ENCODE data around the gene ABCC5.
"Not testable (repeated sequence)": the region's sequence is repeated elsewhere in the genome, so short reads cannot be mapped to it uniquely, and the experiment has no call there.

Gene ABCC5

GRCh38 chr3:183880121-183880520 lies 137.6 kb downstream of the ABCC5 start:
- Histone ChIP-seq H3K4me3 (ENCODE audit: insufficient read depth, low read depth, low read length) (no peak overlapping the region), H3K4me1 (ENCODE audit: control insufficient read depth, insufficient read depth, low read length) (peaks cover 4% of the 10 kb centered on the region), H3K9me3 (ENCODE audit: control insufficient read depth, low read length) (no peaks in the 10 kb centered on the region), H3K27me3 (ENCODE audit: control insufficient read depth, insufficient read depth, low read length, poor library complexity, severe bottlenecking) (no peaks in the 10 kb centered on the region), H3K36me3 (ENCODE audit: control insufficient read depth, insufficient read depth, low read length) (no peaks in the 10 kb centered on the region), H3K27ac (ENCODE audit: insufficient read depth, low read depth, low read length, poor library complexity, severe bottlenecking) (no peak overlapping the region)
- WGBS, 2 experiments = 90 to 95% methylated on average over 9 of the region's 9 CpGs

DNA sequence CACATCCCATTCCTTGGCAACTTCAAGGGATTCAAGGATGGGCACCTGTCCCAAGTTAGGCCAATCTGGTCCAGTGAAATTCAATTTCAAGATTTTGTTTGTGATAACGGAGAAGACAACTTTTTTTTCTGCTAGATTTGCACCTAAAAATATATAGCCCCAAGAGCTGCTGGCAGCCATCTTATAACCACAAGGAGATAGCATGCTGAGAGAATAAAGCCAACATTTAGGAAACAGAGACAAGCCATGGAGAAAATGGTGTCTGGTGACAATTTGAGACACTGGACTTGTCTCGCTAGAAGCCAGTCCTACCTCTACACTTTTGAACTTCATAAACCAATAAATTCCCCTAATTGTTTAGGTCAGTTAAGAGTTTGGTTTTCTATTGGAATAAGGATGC lies 138.4 kb downstream of the ABCC5 start:
- Histone ChIP-seq H3K4me3 (ENCODE audit: insufficient read depth, low read depth, low read length) (no peak overlapping the region), H3K36me3 (ENCODE audit: control insufficient read depth, insufficient read depth, low read length) (no peaks in the 10 kb centered on the region), H3K9me3 (ENCODE audit: control insufficient read depth, low read length) (no peaks in the 10 kb centered on the region), H3K4me1 (ENCODE audit: control insufficient read depth, insufficient read depth, low read length) (peaks cover 4% of the 10 kb centered on the region), H3K27me3 (ENCODE audit: control insufficient read depth, insufficient read depth, low read length, poor library complexity, severe bottlenecking) (no peaks in the 10 kb centered on the region), H3K27ac (ENCODE audit: insufficient read depth, low read depth, low read length, poor library complexity, severe bottlenecking) (no peak overlapping the region)
- 86 to 97% methylated on average over 2 of the region's 2 CpGs for WGBS, 2 experiments

GRCh38 chr3:183878071-183878470 lies 139.6 kb downstream of the ABCC5 start:
- H3K27ac ChIP-seq (ENCODE audit: insufficient read depth, low read depth, low read length, poor library complexity, severe bottlenecking) = no peak overlapping the region
- no peaks in the 10 kb centered on the region for H3K27me3 ChIP-seq (ENCODE audit: control insufficient read depth, insufficient read depth, low read length, poor library complexity, severe bottlenecking)
- no peak overlapping the region for H3K4me3 ChIP-seq (ENCODE audit: insufficient read depth, low read depth, low read length)
- WGBS, 2 experiments = 92 to 96% methylated on average over 8 of the region's 8 CpGs
- no peaks in the 10 kb centered on the region for H3K36me3 ChIP-seq (ENCODE audit: control insufficient read depth, insufficient read depth, low read length)
- H3K9me3 ChIP-seq (ENCODE audit: control insufficient read depth, low read length) = no peaks in the 10 kb centered on the region
- H3K4me1 ChIP-seq (ENCODE audit: control insufficient read depth, insufficient read depth, low read length) = no peaks in the 10 kb centered on the region

DNA sequence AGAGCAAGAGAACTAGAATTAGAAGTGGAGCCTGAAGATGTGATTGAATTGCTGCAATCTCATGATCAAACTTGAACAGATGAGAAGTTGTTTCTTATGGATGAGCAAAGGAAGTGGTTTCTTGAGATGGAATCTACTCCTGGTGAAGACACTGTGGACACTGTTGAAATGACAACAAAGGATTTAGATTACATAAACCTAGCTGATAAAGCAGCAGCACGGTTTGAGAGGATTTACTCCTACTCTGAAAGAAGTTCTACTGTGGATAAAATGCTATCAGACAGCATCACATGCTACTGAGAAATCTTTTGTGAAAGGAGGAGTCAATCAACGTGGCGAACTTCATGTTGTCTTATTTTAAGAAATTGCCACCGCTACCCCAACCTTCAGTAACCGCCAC lies 140.5 kb downstream of the ABCC5 start:
- H3K4me3 ChIP-seq (ENCODE audit: insufficient read depth, low read depth, low read length); H3K36me3 ChIP-seq (ENCODE audit: control insufficient read depth, insufficient read depth, low read length); H3K27ac ChIP-seq (ENCODE audit: insufficient read depth, low read depth, low read length, poor library complexity, severe bottlenecking); H3K4me1 ChIP-seq (ENCODE audit: control insufficient read depth, insufficient read depth, low read length); H3K9me3 ChIP-seq (ENCODE audit: control insufficient read depth, low read length); H3K27me3 ChIP-seq (ENCODE audit: control insufficient read depth, insufficient read depth, low read length, poor library complexity, severe bottlenecking): not testable (repeated sequence)
- WGBS, 2 experiments = 97 to 99% methylated on average over 5 of the region's 5 CpGs

DNA sequence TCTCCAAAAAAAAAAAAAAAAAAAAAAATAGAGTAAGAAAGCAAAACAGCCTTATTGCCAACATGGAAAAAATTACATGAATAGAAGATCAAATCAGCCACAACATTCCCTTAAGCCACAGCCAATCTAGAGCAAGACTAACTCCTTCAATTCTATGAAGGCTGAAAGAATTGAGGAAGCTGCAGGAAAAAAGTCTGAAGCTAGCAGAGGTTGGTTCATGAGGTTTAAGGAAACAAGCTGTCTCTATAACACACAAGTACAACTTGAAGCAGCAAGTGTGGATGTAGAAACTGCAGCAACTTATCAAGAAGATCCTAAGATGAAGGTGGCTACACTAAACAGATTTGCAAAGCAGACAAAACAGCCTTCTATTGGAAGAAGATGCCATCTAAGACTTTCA lies 142.3 kb downstream of the ABCC5 start:
- Histone ChIP-seq H3K27me3 (ENCODE audit: control insufficient read depth, insufficient read depth, low read length, poor library complexity, severe bottlenecking) (no peaks in the 10 kb centered on the region), H3K36me3 (ENCODE audit: control insufficient read depth, insufficient read depth, low read length) (no peaks in the 10 kb centered on the region), H3K27ac (ENCODE audit: insufficient read depth, low read depth, low read length, poor library complexity, severe bottlenecking) (no peak overlapping the region), H3K4me3 (ENCODE audit: insufficient read depth, low read depth, low read length) (no peak overlapping the region), H3K9me3 (ENCODE audit: control insufficient read depth, low read length) (no peaks in the 10 kb centered on the region), H3K4me1 (ENCODE audit: control insufficient read depth, insufficient read depth, low read length) (no peaks in the 10 kb centered on the region)

DNA sequence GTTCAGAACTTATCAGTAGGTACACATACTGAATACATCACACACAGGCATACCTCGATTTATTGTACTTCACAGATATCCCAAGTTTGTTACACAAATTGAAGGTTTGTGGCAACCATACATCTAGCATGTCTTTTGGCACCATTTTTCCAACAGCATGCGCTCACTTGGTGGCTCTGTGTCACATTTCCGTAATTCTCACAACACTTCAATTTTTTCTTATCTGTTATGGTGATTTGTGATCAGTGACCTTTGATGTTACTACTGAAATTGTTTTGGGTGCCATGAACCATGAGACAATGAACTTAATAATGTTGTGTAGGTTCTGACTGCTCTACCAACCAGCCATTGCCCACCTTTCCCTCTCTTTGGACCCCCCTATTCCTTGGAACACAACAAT lies 143.8 kb downstream of the ABCC5 start:
- Histone ChIP-seq H3K4me1 (ENCODE audit: control insufficient read depth, insufficient read depth, low read length) (no peaks in the 10 kb centered on the region), H3K27me3 (ENCODE audit: control insufficient read depth, insufficient read depth, low read length, poor library complexity, severe bottlenecking) (no peaks in the 10 kb centered on the region), H3K36me3 (ENCODE audit: control insufficient read depth, insufficient read depth, low read length) (no peaks in the 10 kb centered on the region), H3K4me3 (ENCODE audit: insufficient read depth, low read depth, low read length) (no peak overlapping the region), H3K9me3 (ENCODE audit: control insufficient read depth, low read length) (no peaks in the 10 kb centered on the region), H3K27ac (ENCODE audit: insufficient read depth, low read depth, low read length, poor library complexity, severe bottlenecking) (no peak overlapping the region)
- 93 to 99% methylated on average over 3 of the region's 3 CpGs for WGBS, 2 experiments

DNA sequence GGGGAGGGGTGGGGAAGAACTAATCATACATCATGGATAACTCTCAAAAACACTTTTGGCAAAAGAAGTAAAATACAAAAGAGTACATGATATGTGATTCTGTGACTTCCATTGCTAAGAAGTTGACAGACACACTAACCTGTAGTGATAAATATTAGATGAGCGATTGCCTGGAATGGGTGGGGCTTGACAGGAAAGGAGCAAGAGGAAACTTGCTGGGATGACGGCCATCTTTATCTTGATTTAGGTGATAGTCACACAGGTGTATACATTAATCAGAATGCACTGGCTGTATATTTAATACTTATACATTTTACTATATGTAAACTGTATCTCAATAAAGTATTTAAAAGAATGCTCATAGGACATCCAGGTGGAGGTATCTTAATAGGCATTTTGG lies 146.1 kb downstream of the ABCC5 start:
- 96 to 100% methylated on average over 1 to 2 of the region's 2 CpGs for WGBS, 2 experiments
- Histone ChIP-seq H3K36me3 (ENCODE audit: control insufficient read depth, insufficient read depth, low read length) (peaks cover 5% of the 10 kb centered on the region), H3K4me1 (ENCODE audit: control insufficient read depth, insufficient read depth, low read length) (no peaks in the 10 kb centered on the region)

GRCh38 chr3:183870563-183870962 lies 147.1 kb downstream of the ABCC5 start:
- Histone ChIP-seq H3K4me1 (ENCODE audit: control insufficient read depth, insufficient read depth, low read length) (no peaks in the 10 kb centered on the region), H3K36me3 (ENCODE audit: control insufficient read depth, insufficient read depth, low read length) (peaks cover 12% of the 10 kb centered on the region), H3K27ac (ENCODE audit: insufficient read depth, low read depth, low read length, poor library complexity, severe bottlenecking) (no peak overlapping the region), H3K4me3 (ENCODE audit: insufficient read depth, low read depth, low read length) (no peak overlapping the region), H3K27me3 (ENCODE audit: control insufficient read depth, insufficient read depth, low read length, poor library complexity, severe bottlenecking) (no peaks in the 10 kb centered on the region), H3K9me3 (ENCODE audit: control insufficient read depth, low read length) (no peaks in the 10 kb centered on the region)
- WGBS, 2 experiments = 94 to 96% methylated on average over 3 of the region's 3 CpGs

More for the DNA sequence above, 146.1 kb downstream of the ABCC5 start:
- no peaks in the 10 kb centered on the region for H3K9me3 ChIP-seq (ENCODE audit: control insufficient read depth, low read length)
- H3K27ac ChIP-seq (ENCODE audit: insufficient read depth, low read depth, low read length, poor library complexity, severe bottlenecking) = no peak overlapping the region
- no peak overlapping the region for H3K4me3 ChIP-seq (ENCODE audit: insufficient read depth, low read depth, low read length)
- H3K27me3 ChIP-seq (ENCODE audit: control insufficient read depth, insufficient read depth, low read length, poor library complexity, severe bottlenecking) = no peaks in the 10 kb centered on the region
